ENCODE data around the gene HIGD1B. TPM values are rescaled to one million over a fixed set of nuclear protein-coding genes. Genes with fewer than 3 reads are reported as not detected.

The HIGD1B gene
- total RNA-seq, 5 donors from 2014 or later (not counting 1 experiment from before 2014, with no cell fraction given): not detected

DNA sequence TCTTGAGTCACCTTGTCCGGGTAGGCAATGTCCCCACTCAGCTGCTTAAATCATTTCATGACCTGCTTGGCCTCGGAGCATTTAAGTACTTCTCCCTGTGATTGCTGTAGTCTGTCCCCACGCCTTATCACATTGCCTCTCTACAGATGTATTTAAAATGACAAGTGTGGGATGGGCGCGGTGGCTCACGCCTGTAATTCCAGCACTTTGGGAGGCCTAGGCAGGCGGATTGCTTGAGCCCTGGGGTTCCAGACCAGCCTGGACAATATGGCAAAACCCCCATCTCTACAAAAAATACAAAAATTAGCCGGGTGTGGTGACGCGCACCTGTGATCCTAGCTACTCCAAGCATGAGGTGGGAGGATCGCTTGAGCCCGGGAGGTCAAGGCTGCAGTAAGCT is 16.3 kb upstream of the HIGD1B start:
- no peaks in the 10 kb centered on the region for H3K36me3 ChIP-seq (ENCODE audit: control insufficient read depth in 2 of 2, extremely low read depth in 1 of 2, insufficient read depth in 1 of 2, low read length in 1 of 2)
- no peak overlapping the region for H3K27ac ChIP-seq (ENCODE audit: low read length)
- WGBS (ENCODE audit: insufficient coverage): 89% methylated on average over 5 of the region's 12 CpGs
- peak overlapping the region in 1 of 3 donors; percentile 81 for H3K4me3 Mint-ChIP-seq
- H3K4me3 ChIP-seq (ENCODE audit: control insufficient read depth in 1 of 2, extremely low read depth in 1 of 2, low read length in 1 of 2): no peak overlapping the region
- peaks cover 32 to 68% of the 10 kb centered on the region in 2 donors for H3K27me3 Mint-ChIP-seq
- no peak for DNase-seq
- no peak for ATAC-seq (replicated peaks in 1 of 4)
- H3K9me3 ChIP-seq: no peaks in the 10 kb centered on the region
- H3K9me3 Mint-ChIP-seq: no peaks in the 10 kb centered on the region
- peaks cover 9 to 15% (median 11%) of the 10 kb centered on the region in 3 donors for H3K4me1 Mint-ChIP-seq
- no peak overlapping the region for H3K27ac Mint-ChIP-seq
- H3K36me3 Mint-ChIP-seq: no peaks in the 10 kb centered on the region
- peaks cover 8 to 59% of the 10 kb centered on the region in 2 experiments for H3K27me3 ChIP-seq (replicated peaks in 1 of 2; ENCODE audit: control insufficient read depth in 2 of 2, extremely low read depth in 1 of 2, insufficient read depth in 2 of 2, low read length in 1 of 2)
- ChIA-PET POLR2A (interaction anchor here in 1 of 2 donors (0.7 kb wide), 1 partner anchor 1183 kb away, joined by 4 read pairs; no protein-coding TSS in a partner anchor), CTCF (no interaction called here)
- H3K4me1 ChIP-seq (ENCODE audit: control insufficient read depth in 1 of 2, extremely low read depth in 1 of 2, insufficient read depth in 2 of 2, low read length in 2 of 2): peaks cover 4 to 11% of the 10 kb centered on the region in 2 experiments

DNA sequence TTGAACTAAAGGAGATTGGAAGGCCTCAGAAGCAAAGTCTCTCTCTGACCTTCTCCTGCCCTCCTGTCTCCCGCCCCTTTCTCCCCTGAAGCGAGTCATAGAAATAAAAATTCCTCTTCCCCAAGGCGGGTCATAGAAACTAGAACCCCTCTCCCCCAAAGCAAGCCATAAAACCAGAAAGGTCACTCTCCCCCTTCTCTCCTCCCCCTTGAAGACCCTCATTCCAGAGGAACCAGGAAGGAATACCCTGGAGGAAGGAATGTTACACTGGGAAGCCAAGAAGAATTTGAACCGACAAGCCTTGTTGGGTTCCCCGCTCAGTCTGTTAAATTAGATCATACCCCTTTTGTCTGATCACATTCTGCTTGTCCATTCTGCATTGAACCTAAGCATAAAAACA is 14.9 kb upstream of the HIGD1B start:
- no peaks in the 10 kb centered on the region for H3K9me3 ChIP-seq
- peaks cover 9 to 15% (median 11%) of the 10 kb centered on the region in 3 donors for H3K4me1 Mint-ChIP-seq
- no peaks in the 10 kb centered on the region for H3K9me3 Mint-ChIP-seq
- ATAC-seq (replicated peaks in 1 of 4): no peak
- H3K36me3 ChIP-seq (ENCODE audit: control insufficient read depth in 2 of 2, extremely low read depth in 1 of 2, insufficient read depth in 1 of 2, low read length in 1 of 2): no peaks in the 10 kb centered on the region
- CTCF ChIA-PET: no interaction called here
- 81% methylated on average over 2 of the region's 5 CpGs for WGBS (ENCODE audit: insufficient coverage)
- H3K27me3 ChIP-seq (replicated peaks in 1 of 2; ENCODE audit: control insufficient read depth in 2 of 2, extremely low read depth in 1 of 2, insufficient read depth in 2 of 2, low read length in 1 of 2): peaks cover 8 to 49% of the 10 kb centered on the region in 2 experiments
- peaks cover 4 to 11% of the 10 kb centered on the region in 2 experiments for H3K4me1 ChIP-seq (ENCODE audit: control insufficient read depth in 1 of 2, extremely low read depth in 1 of 2, insufficient read depth in 2 of 2, low read length in 2 of 2)
- H3K4me3 ChIP-seq (ENCODE audit: control insufficient read depth in 1 of 2, extremely low read depth in 1 of 2, low read length in 1 of 2): no peak overlapping the region
- peaks cover 20 to 56% of the 10 kb centered on the region in 2 donors for H3K27me3 Mint-ChIP-seq
- H3K36me3 Mint-ChIP-seq: no peaks in the 10 kb centered on the region
- POLR2A ChIA-PET: no interaction called here
- no peak overlapping the region for H3K4me3 Mint-ChIP-seq
- H3K27ac Mint-ChIP-seq: no peak overlapping the region
- no peak for DNase-seq
- no peak overlapping the region for H3K27ac ChIP-seq (ENCODE audit: low read length)

DNA sequence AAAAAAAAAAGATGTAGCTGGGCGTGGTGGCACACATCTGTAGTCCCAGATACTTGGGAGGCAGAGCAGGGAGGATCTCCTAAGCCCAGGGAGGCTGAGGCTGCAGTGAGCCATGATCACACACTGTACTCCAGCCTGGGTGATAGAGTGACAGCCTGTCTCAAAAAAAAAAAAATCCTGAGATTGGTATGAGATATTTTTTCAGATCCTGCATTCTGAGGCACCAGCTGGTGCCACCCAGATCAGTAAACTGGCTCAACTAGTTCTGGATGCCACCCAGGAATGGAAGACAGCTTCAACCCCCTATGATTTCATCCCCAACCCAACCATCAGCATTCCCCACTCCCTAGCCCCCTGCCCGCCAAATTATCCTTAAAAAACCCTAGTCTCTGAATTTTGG is 10.5 kb upstream of the HIGD1B start:
- H3K4me3 ChIP-seq (ENCODE audit: control insufficient read depth in 1 of 2, extremely low read depth in 1 of 2, low read length in 1 of 2): no peak overlapping the region
- ATAC-seq (replicated peaks in 1 of 4) (no peak), DNase-seq (no peak)
- no peaks in the 10 kb centered on the region for H3K4me1 Mint-ChIP-seq
- no peak overlapping the region for H3K4me3 Mint-ChIP-seq
- no CpG with 5 or more reads among the region's 2 CpGs for WGBS (ENCODE audit: insufficient coverage)
- H3K27me3 Mint-ChIP-seq: peaks cover 13 to 27% of the 10 kb centered on the region in 2 donors
- ChIA-PET CTCF (no interaction called here), POLR2A (no interaction called here)
- H3K9me3 ChIP-seq: no peaks in the 10 kb centered on the region
- peaks cover 0 to 21% of the 10 kb centered on the region in 2 experiments for H3K27me3 ChIP-seq (replicated peaks in 1 of 2; ENCODE audit: control insufficient read depth in 2 of 2, extremely low read depth in 1 of 2, insufficient read depth in 2 of 2, low read length in 1 of 2)
- H3K9me3 Mint-ChIP-seq: no peaks in the 10 kb centered on the region
- H3K4me1 ChIP-seq (ENCODE audit: control insufficient read depth in 1 of 2, extremely low read depth in 1 of 2, insufficient read depth in 2 of 2, low read length in 2 of 2): no peaks in the 10 kb centered on the region
- no peaks in the 10 kb centered on the region for H3K36me3 ChIP-seq (ENCODE audit: control insufficient read depth in 2 of 2, extremely low read depth in 1 of 2, insufficient read depth in 1 of 2, low read length in 1 of 2)
- H3K36me3 Mint-ChIP-seq: no peaks in the 10 kb centered on the region
- H3K27ac Mint-ChIP-seq: no peak overlapping the region
- H3K27ac ChIP-seq (ENCODE audit: low read length): no peak overlapping the region

DNA sequence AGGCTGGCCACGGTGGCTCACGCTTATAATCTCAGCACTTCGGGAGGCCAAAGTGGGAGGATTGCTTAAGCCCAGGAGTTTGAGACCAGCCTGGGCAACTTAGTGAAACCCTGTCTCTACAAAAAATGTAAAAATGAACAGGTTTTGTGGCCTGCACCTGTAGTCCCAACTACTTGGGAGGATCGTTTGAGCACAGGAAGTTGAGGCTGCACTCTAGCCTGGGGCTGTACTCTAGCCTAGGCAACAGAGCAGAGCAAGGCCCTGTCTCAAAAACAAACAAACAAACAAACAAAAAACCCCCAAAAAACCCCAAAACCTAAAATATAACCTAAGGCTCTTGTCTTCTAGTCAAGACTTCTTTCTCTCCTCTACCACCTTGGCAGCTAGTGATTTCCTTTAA is 7.4 kb upstream of the HIGD1B start:
- Histone ChIP-seq H3K27me3 (replicated peaks in 1 of 2; ENCODE audit: control insufficient read depth in 2 of 2, extremely low read depth in 1 of 2, insufficient read depth in 2 of 2, low read length in 1 of 2) (peaks cover 0 to 2% of the 10 kb centered on the region in 2 experiments), H3K27ac (ENCODE audit: low read length) (no peak overlapping the region), H3K9me3 (no peaks in the 10 kb centered on the region), H3K4me1 (ENCODE audit: control insufficient read depth in 1 of 2, extremely low read depth in 1 of 2, insufficient read depth in 2 of 2, low read length in 2 of 2) (no peaks in the 10 kb centered on the region), H3K4me3 (ENCODE audit: control insufficient read depth in 1 of 2, extremely low read depth in 1 of 2, low read length in 1 of 2) (no peak overlapping the region), H3K36me3 (ENCODE audit: control insufficient read depth in 2 of 2, extremely low read depth in 1 of 2, insufficient read depth in 1 of 2, low read length in 1 of 2) (no peaks in the 10 kb centered on the region)
- Mint-ChIP-seq H3K36me3 (no peaks in the 10 kb centered on the region), H3K4me3 (no peak overlapping the region), H3K4me1 (no peaks in the 10 kb centered on the region), H3K27me3 (peaks cover 0 to 2% of the 10 kb centered on the region in 2 donors), H3K27ac (no peak overlapping the region), H3K9me3 (no peaks in the 10 kb centered on the region)
- 10% methylated on average over 1 of the region's 4 CpGs for WGBS (ENCODE audit: insufficient coverage)
- POLR2A ChIA-PET: no interaction called here
- no peak for ATAC-seq (replicated peaks in 1 of 4)
- CTCF ChIA-PET: no interaction called here
- DNase-seq: no peak

DNA sequence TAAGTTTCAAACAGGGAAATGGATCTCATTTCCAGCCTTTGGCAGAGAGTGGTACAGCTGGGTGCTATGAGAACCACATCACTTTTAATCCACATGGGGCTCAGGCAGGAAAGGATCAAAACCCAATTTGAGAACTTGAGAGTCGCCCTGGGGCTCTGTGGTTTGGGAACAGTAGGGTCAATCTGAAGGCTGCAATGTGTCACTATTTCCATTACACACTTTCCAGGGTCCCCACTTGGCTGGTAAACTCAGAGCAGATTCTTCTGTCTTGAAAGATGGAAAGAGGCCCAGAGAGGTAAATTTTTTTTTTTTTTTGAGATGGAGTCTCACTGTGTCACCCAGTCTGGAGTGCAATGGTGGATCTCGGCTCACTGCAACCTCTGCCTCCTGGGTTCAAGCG is 6.7 kb upstream of the HIGD1B start:
- H3K4me1 Mint-ChIP-seq: no peaks in the 10 kb centered on the region
- no peaks in the 10 kb centered on the region for H3K9me3 ChIP-seq
- H3K27ac ChIP-seq (ENCODE audit: low read length): no peak overlapping the region
- POLR2A ChIA-PET: no interaction called here
- H3K27ac Mint-ChIP-seq: no peak overlapping the region
- no peaks in the 10 kb centered on the region for H3K27me3 Mint-ChIP-seq
- no peak overlapping the region for H3K4me3 Mint-ChIP-seq
- no peaks in the 10 kb centered on the region for H3K9me3 Mint-ChIP-seq
- no peaks in the 10 kb centered on the region for H3K36me3 ChIP-seq (ENCODE audit: control insufficient read depth in 2 of 2, extremely low read depth in 1 of 2, insufficient read depth in 1 of 2, low read length in 1 of 2)
- H3K4me1 ChIP-seq (ENCODE audit: control insufficient read depth in 1 of 2, extremely low read depth in 1 of 2, insufficient read depth in 2 of 2, low read length in 2 of 2): no peaks in the 10 kb centered on the region
- ATAC-seq (replicated peaks in 1 of 4) (no peak), DNase-seq (no peak)
- 80% methylated on average over 2 of the region's 3 CpGs for WGBS (ENCODE audit: insufficient coverage)
- CTCF ChIA-PET: no interaction called here
- H3K36me3 Mint-ChIP-seq: no peaks in the 10 kb centered on the region
- H3K27me3 ChIP-seq (replicated peaks in 1 of 2; ENCODE audit: control insufficient read depth in 2 of 2, extremely low read depth in 1 of 2, insufficient read depth in 2 of 2, low read length in 1 of 2): no peaks in the 10 kb centered on the region
- no peak overlapping the region for H3K4me3 ChIP-seq (ENCODE audit: control insufficient read depth in 1 of 2, extremely low read depth in 1 of 2, low read length in 1 of 2)

DNA sequence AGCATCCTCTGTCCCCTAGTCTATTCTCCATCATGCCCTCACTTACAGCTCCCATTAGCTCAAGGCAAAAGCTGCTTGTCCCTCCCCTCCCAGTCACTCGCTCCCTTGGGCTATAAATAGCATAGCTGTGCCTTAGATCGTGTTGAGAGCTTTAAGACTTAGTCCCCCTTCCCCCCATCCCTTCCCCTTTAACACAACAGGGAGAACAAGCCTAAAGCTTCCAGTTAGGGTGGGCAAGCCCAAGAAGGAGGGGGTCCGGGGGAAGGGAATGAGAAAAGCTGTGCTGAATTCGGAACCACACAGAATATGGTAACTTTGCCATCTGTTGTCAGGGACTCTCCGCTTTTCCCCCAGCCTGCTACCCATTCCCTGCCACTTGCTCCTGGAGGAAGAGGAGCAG is 4.9 kb upstream of the HIGD1B start:
- no peaks in the 10 kb centered on the region for H3K36me3 Mint-ChIP-seq
- H3K4me3 ChIP-seq (ENCODE audit: control insufficient read depth in 1 of 2, extremely low read depth in 1 of 2, low read length in 1 of 2): no peak overlapping the region
- H3K4me1 Mint-ChIP-seq: peaks cover 0 to 3% (median 0%) of the 10 kb centered on the region in 3 donors
- no peaks in the 10 kb centered on the region for H3K36me3 ChIP-seq (ENCODE audit: control insufficient read depth in 2 of 2, extremely low read depth in 1 of 2, insufficient read depth in 1 of 2, low read length in 1 of 2)
- no CpG with 5 or more reads among the region's 5 CpGs for WGBS (ENCODE audit: insufficient coverage)
- ChIA-PET POLR2A (no interaction called here), CTCF (no interaction called here)
- H3K4me3 Mint-ChIP-seq: no peak overlapping the region
- H3K9me3 ChIP-seq: no peaks in the 10 kb centered on the region
- no peak overlapping the region for H3K27ac Mint-ChIP-seq
- no peak overlapping the region for H3K27ac ChIP-seq (ENCODE audit: low read length)
- H3K27me3 ChIP-seq (replicated peaks in 1 of 2; ENCODE audit: control insufficient read depth in 2 of 2, extremely low read depth in 1 of 2, insufficient read depth in 2 of 2, low read length in 1 of 2): no peaks in the 10 kb centered on the region
- H3K4me1 ChIP-seq (ENCODE audit: control insufficient read depth in 1 of 2, extremely low read depth in 1 of 2, insufficient read depth in 2 of 2, low read length in 2 of 2): no peaks in the 10 kb centered on the region
- no peaks in the 10 kb centered on the region for H3K9me3 Mint-ChIP-seq
- no peaks in the 10 kb centered on the region for H3K27me3 Mint-ChIP-seq
- no peak for ATAC-seq (replicated peaks in 1 of 4)
- DNase-seq: no peak

DNA sequence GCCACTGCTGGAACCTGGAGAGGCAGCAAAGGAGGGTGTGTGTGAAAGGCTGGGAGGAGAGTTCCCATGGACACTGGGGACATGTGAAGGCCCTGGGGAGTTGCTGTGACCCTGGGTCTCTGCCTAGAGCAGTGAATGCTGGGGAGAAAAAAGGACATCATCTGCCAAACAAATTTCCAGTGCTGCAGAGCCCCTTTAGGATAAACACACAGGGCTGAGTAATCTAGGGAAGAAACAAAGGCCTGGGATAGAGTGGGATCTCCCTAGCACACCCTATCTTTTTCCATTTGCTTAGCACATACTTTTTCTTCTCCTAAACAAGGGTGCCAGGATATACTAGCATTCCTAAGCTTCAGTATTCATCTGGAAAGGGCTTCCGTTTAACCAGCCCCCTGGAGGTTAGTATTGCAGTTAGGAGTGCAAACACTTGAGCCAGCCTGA is 3.3 kb upstream of the HIGD1B start:
- Histone ChIP-seq H3K4me3 (ENCODE audit: control insufficient read depth in 1 of 2, extremely low read depth in 1 of 2, low read length in 1 of 2) (no peak overlapping the region), H3K4me1 (ENCODE audit: control insufficient read depth in 1 of 2, extremely low read depth in 1 of 2, insufficient read depth in 2 of 2, low read length in 2 of 2) (no peaks in the 10 kb centered on the region), H3K27me3 (replicated peaks in 1 of 2; ENCODE audit: control insufficient read depth in 2 of 2, extremely low read depth in 1 of 2, insufficient read depth in 2 of 2, low read length in 1 of 2) (no peaks in the 10 kb centered on the region), H3K27ac (ENCODE audit: low read length) (no peak overlapping the region), H3K36me3 (ENCODE audit: control insufficient read depth in 2 of 2, extremely low read depth in 1 of 2, insufficient read depth in 1 of 2, low read length in 1 of 2) (peaks cover 0 to 2% of the 10 kb centered on the region in 2 donors), H3K9me3 (no peaks in the 10 kb centered on the region)
- H3K36me3 Mint-ChIP-seq: no peaks in the 10 kb centered on the region
- POLR2A ChIA-PET: no interaction called here
- H3K4me3 Mint-ChIP-seq: no peak overlapping the region
- no peak for ATAC-seq (replicated peaks in 1 of 4)
- no peak overlapping the region for H3K27ac Mint-ChIP-seq
- CTCF ChIA-PET: no interaction called here
- WGBS (ENCODE audit: insufficient coverage): no CpG with 5 or more reads among the region's 1 CpG
- H3K9me3 Mint-ChIP-seq: no peaks in the 10 kb centered on the region
- DNase-seq: no peak
- H3K27me3 Mint-ChIP-seq: no peaks in the 10 kb centered on the region
- peaks cover 0 to 7% (median 0%) of the 10 kb centered on the region in 3 donors for H3K4me1 Mint-ChIP-seq
